NCI-H2196 (cell line): ENCODE measurements around the gene SRGAP3.

Experiments used
- DNase-seq: peaks from one replicate; lab custom pipeline; 2025; ENCODE audit not compliant: unreplicated experiment; lab: John Stamatoyannopoulos, UW

Gene SRGAP3

GRCh38 chr3:8993331-8993730, 256.1 kb downstream of the SRGAP3 start:
- DNase-seq = no peak

- no peak for DNase-seq
These were observed 256.6 kb downstream of the SRGAP3 start for GRCh38 chr3:8992854-8993253.

- DNase-seq = no peak
These were observed 257.2 kb downstream of the SRGAP3 start for GRCh38 chr3:8992199-8992598.

GRCh38 chr3:8990266-8991215, 258.9 kb downstream of the SRGAP3 start:
- no peak for DNase-seq

GRCh38 chr3:8988791-8989558, 260.5 kb downstream of the SRGAP3 start:
- DNase-seq = no peak

GRCh38 chr3:8988384-8988655, 261.1 kb downstream of the SRGAP3 start:
- no peak for DNase-seq

GRCh38 chr3:8987645-8988383, 261.6 kb downstream of the SRGAP3 start:
- DNase-seq = peak; percentile 32

- DNase-seq = no peak
These were observed 262.2 kb downstream of the SRGAP3 start for GRCh38 chr3:8987226-8987625.

GRCh38 chr3:8986741-8987140, 262.7 kb downstream of the SRGAP3 start:
- DNase-seq = no peak

GRCh38 chr3:8985876-8986275, 263.6 kb downstream of the SRGAP3 start:
- DNase-seq = no peak

- no peak for DNase-seq
These were observed 264.0 kb downstream of the SRGAP3 start for GRCh38 chr3:8985411-8985831.

- no peak for DNase-seq
These were observed 264.9 kb downstream of the SRGAP3 start for GRCh38 chr3:8984526-8984925.

- DNase-seq = no peak
These were observed 265.4 kb downstream of the SRGAP3 start for GRCh38 chr3:8984081-8984480.

- no peak for DNase-seq
These were observed 265.9 kb downstream of the SRGAP3 start for GRCh38 chr3:8983591-8983990.

GRCh38 chr3:8983026-8983425, 266.4 kb downstream of the SRGAP3 start:
- DNase-seq = no peak

GRCh38 chr3:8982509-8982908, 266.9 kb downstream of the SRGAP3 start:
- DNase-seq = no peak

- DNase-seq = no peak
These were observed 267.7 kb downstream of the SRGAP3 start for GRCh38 chr3:8981700-8982099.

- DNase-seq = no peak
These were observed 268.1 kb downstream of the SRGAP3 start for GRCh38 chr3:8981296-8981695.

- no peak for DNase-seq
These were observed 268.6 kb downstream of the SRGAP3 start for GRCh38 chr3:8980756-8981257.

- DNase-seq = no peak
These were observed 270.2 kb downstream of the SRGAP3 start for GRCh38 chr3:8979262-8979661.

GRCh38 chr3:8978551-8978950, 270.9 kb downstream of the SRGAP3 start:
- DNase-seq = no peak
